ENCODE measurements around the gene SH2D5.
"Not testable (repeated sequence)": the region's sequence is repeated elsewhere in the genome, so short reads cannot be mapped to it uniquely, and the experiment has no call there.

The SH2D5 gene

GRCh38 chr1:20683614-20684013 lies 48.9 kb downstream of the SH2D5 start:
- DNase-seq (ENCODE audit: extremely low spot score) = no peak
- TF ChIP-seq CTCF (IDR thresholded peaks at IDR 0.05; ENCODE audit: control extremely low read depth, extremely low read depth, low read depth, missing control alignments) = no peak

GRCh38 chr1:20682571-20683236 lies 49.8 kb downstream of the SH2D5 start:
- ChIA-PET POLR2A (no interaction called here), CTCF (interaction anchor here (1.3 kb wide), 1 partner anchor 14 kb away, joined by 4 read pairs; no protein-coding TSS in a partner anchor)
- no peak for DNase-seq (ENCODE audit: extremely low spot score)
- no peak for TF ChIP-seq CTCF (IDR thresholded peaks at IDR 0.05; ENCODE audit: control extremely low read depth, extremely low read depth, low read depth, missing control alignments)

More at GRCh38 chr1:20683614-20684013, 48.9 kb downstream of the SH2D5 start:
- POLR2A ChIA-PET = interaction anchor here (0.6 kb wide), 1 partner anchor 1091 kb away, joined by 3 read pairs; no protein-coding TSS in a partner anchor
- CTCF ChIA-PET = interaction anchor here (1.0 to 1.3 kb wide), 2 partner anchors 13 to 512 kb away, joined by 3 to 4 read pairs; no protein-coding TSS in a partner anchor

- DNase-seq (ENCODE audit: extremely low spot score) = no peak
- ChIA-PET CTCF (no interaction called here), POLR2A (interaction anchor here (0.5 kb wide), 1 partner anchor 221 kb away, joined by 5 read pairs; no protein-coding TSS in a partner anchor)
- no peak for TF ChIP-seq CTCF (IDR thresholded peaks at IDR 0.05; ENCODE audit: control extremely low read depth, extremely low read depth, low read depth, missing control alignments)
Observed at GRCh38 chr1:20681999-20682398, 50.5 kb downstream of the SH2D5 start.

- ChIA-PET CTCF (interaction anchor here (1.4 to 1.5 kb wide), 2 partner anchors 16 to 515 kb away, joined by 3 to 4 read pairs; no protein-coding TSS in a partner anchor), POLR2A (no interaction called here)
- no peak for TF ChIP-seq CTCF (IDR thresholded peaks at IDR 0.05; ENCODE audit: control extremely low read depth, extremely low read depth, low read depth, missing control alignments)
Observed at GRCh38 chr1:20680269-20680668, 52.2 kb downstream of the SH2D5 start.

GRCh38 chr1:20678599-20678998 lies 53.9 kb downstream of the SH2D5 start:
- ChIA-PET CTCF (interaction anchor here (2.0 kb wide), 2 partner anchors 12 to 18 kb away, joined by 5 to 6 read pairs; no protein-coding TSS in a partner anchor), POLR2A (no interaction called here)
- DNase-seq (ENCODE audit: extremely low spot score) = peak; percentile 61
- TF ChIP-seq CTCF (IDR thresholded peaks at IDR 0.05; ENCODE audit: control extremely low read depth, extremely low read depth, low read depth, missing control alignments) = no peak

More at GRCh38 chr1:20680269-20680668, 52.2 kb downstream of the SH2D5 start:
- DNase-seq (ENCODE audit: extremely low spot score) = no peak

- POLR2A ChIA-PET; DNase-seq (ENCODE audit: extremely low spot score): not testable (repeated sequence)
- CTCF ChIA-PET = interaction anchor here (0.9 to 1.0 kb wide), 2 partner anchors 23 to 41 kb away, joined by 3 to 5 read pairs; no protein-coding TSS in a partner anchor
Observed at GRCh38 chr1:20673626-20674025, 58.9 kb downstream of the SH2D5 start.

- no peak for TF ChIP-seq CTCF (IDR thresholded peaks at IDR 0.05; ENCODE audit: control extremely low read depth, extremely low read depth, low read depth, missing control alignments)
- DNase-seq (ENCODE audit: extremely low spot score) = no peak
- POLR2A ChIA-PET = no interaction called here
- CTCF ChIA-PET = no interaction called here
Observed at GRCh38 chr1:20672265-20672632, 60.3 kb downstream of the SH2D5 start.

Data from GM10248 (cell line).